ENCODE data around the gene ATAT1. TPM values are rescaled to one million over a fixed set of nuclear protein-coding genes. Genes with fewer than 3 reads are reported as not detected.
"Not testable (repeated sequence)": the region's sequence is repeated elsewhere in the genome, so short reads cannot be mapped to it uniquely, and the experiment has no call there.

ATAT1 gene
- total RNA-seq, 1 donor from 2014 or later = 13.7 TPM

DNA sequence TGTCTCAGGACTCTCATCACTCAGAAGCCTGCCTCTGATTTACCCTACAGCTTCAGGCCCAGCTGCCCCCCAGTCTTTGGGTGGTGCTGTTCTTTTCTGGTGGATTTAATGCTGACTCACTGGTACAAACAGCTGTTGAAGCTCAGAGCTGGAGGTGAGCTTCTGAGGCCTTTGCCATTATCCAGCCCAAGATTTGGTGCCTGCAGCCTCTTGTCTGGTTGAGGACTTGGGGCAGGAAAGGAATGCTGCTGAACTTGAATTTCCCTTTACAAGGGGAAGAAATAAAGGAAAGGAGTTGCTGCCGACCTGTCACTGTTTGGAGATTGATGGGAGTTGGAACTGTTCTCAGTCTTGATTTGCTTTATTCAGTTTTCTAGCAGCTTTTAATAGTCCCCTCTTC lies 35.7 kb upstream of the ATAT1 start:
- H3K36me3 ChIP-seq = peaks cover 55 to 84% of the 10 kb centered on the region in 2 donors
- no peaks in the 10 kb centered on the region for H3K27me3 ChIP-seq
- H3K4me3 ChIP-seq = no peak overlapping the region
- intact Hi-C loops (cut with DNase I) = no loop called here
- no peaks in the 10 kb centered on the region for H3K4me1 ChIP-seq
- DNase-seq (ENCODE audit: low spot score in 2 of 2) = no peak
- H3K27ac ChIP-seq = peak overlapping the region in 1 of 2 donors; percentile 11
- H3K9me3 ChIP-seq = no peaks in the 10 kb centered on the region
- TF ChIP-seq, protein P1, sequence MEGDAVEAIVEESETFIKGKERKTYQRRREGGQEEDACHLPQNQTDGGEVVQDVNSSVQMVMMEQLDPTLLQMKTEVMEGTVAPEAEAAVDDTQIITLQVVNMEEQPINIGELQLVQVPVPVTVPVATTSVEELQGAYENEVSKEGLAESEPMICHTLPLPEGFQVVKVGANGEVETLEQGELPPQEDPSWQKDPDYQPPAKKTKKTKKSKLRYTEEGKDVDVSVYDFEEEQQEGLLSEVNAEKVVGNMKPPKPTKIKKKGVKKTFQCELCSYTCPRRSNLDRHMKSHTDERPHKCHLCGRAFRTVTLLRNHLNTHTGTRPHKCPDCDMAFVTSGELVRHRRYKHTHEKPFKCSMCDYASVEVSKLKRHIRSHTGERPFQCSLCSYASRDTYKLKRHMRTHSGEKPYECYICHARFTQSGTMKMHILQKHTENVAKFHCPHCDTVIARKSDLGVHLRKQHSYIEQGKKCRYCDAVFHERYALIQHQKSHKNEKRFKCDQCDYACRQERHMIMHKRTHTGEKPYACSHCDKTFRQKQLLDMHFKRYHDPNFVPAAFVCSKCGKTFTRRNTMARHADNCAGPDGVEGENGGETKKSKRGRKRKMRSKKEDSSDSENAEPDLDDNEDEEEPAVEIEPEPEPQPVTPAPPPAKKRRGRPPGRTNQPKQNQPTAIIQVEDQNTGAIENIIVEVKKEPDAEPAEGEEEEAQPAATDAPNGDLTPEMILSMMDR (IDR thresholded peaks at IDR 0.05) = no peak

DNA sequence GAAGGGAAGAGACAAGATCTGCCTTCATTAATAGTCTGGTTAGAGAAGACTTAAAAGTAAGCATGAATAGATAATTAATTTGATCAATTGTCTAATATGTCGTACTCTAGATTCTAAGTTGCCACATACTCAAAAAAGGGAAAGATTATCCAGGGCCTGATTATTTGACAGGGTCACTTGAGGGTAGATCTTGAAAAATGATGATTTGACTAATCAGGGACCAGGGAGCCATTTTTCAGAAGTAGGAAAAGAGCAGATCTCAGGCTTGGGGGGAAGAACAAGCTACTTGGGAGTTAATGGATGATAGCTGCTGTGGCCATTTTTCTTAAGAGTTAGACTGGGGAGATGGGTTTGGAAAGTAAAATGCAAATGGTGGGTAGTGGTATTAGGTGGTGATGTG lies 34.4 kb upstream of the ATAT1 start:
- no peaks in the 10 kb centered on the region for H3K9me3 ChIP-seq
- no peaks in the 10 kb centered on the region for H3K4me1 ChIP-seq
- no peak overlapping the region for H3K27ac ChIP-seq
- H3K36me3 ChIP-seq = peaks cover 42 to 71% of the 10 kb centered on the region in 2 donors
- H3K4me3 ChIP-seq = no peak overlapping the region
- intact Hi-C loops (cut with DNase I) = no loop called here
- no peaks in the 10 kb centered on the region for H3K27me3 ChIP-seq
- TF ChIP-seq, protein P1 (IDR thresholded peaks at IDR 0.05) = no peak
- DNase-seq (ENCODE audit: low spot score in 2 of 2) = no peak

DNA sequence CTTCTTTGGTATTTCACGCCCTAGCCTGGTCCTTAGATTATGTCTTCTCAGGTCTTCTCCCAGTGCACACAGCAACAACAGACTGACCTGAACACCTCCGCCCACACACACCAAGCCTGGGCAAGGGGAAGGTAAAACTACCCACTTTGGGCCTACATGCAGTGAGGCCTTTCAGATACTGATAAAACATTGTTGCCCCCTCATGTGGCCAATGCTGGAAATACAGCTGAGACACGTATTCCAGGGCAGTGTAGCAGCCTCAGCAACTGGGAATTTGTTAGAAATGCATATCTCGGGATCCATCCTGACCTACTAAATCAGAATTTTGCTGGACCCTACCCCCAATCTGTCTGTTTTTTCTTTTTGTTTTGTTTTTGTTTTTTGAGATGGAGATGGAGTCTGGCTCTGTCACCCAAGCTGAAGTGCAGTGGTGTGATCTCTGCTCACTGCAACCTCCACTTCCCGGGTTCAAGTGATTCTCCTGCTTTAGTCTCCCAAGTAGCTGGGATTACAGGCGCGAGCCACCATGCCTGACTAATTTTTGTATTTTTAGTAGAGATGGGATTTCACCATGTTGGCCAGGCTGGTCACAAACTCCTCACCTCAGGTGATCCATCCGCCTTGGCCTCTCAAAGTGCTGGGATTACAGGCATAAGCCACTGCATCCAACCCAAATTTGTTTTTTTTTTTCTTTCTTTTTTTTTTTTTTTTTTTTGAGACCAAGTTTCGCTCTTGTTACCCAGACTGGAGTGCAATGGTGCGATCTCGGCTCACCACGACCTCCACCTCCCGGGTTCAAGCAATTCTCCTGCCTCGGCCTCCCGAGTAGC lies 29.1 kb upstream of the ATAT1 start:
- intact Hi-C loops (cut with DNase I) = loop anchor here (5.0 kb wide), 1 partner anchor 55 kb away; no protein-coding TSS in a partner anchor
- H3K9me3 ChIP-seq, H3K4me1 ChIP-seq, H3K27ac ChIP-seq, H3K27me3 ChIP-seq, H3K4me3 ChIP-seq: not testable (repeated sequence)
- peak in 1 of 2 donors; percentile 89 for DNase-seq (ENCODE audit: low spot score in 2 of 2)
- H3K36me3 ChIP-seq = peaks cover 23 to 42% of the 10 kb centered on the region in 2 donors
- TF ChIP-seq, protein P1 (IDR thresholded peaks at IDR 0.05) = peak; percentile 66 to 79 (median 67)

DNA sequence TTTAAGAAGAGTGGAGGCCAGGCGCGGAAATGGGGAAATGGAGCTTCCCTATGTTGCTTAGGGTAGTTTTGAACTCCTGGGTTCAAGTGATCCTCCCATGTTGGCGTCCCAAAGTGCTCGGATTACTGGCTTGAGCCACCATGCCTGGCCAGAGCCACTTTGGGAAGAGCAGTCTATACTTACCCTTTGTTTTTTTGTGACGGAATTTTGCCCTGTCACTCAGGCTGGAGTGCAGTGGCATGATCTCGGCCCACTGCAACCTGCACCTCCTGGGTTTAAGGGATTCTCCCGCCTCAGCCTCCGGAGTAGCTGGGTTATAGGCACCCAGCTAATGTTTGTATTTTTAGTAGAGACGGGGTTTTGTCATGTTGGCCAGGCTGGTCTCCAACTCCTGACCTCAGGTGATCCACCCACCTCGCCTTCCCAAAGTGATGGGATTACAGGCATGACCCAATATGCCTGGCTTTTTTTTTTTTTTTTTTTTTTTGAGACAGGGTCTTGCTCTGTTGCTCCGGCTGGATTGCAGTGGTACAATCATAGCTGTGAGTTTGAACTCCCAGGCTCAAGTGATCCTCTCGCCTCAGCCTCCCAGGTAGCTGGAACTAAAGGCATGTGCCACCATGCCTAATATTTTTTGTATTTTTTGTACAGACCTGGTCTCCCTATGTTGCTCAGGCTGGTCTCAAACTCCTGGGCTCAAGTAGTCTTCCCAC lies 27.6 kb upstream of the ATAT1 start:
- no peaks in the 10 kb centered on the region for H3K9me3 ChIP-seq
- DNase-seq (ENCODE audit: low spot score in 2 of 2) = no peak
- no peaks in the 10 kb centered on the region for H3K4me1 ChIP-seq
- intact Hi-C loops (cut with DNase I) = loop anchor here (5.0 kb wide), 1 partner anchor 57 kb away; no protein-coding TSS in a partner anchor
- H3K27ac ChIP-seq = no peak overlapping the region
- H3K27me3 ChIP-seq = no peaks in the 10 kb centered on the region
- no peak overlapping the region for H3K4me3 ChIP-seq
- TF ChIP-seq, protein P1 (IDR thresholded peaks at IDR 0.05) = no peak
- H3K36me3 ChIP-seq = peaks cover 38 to 50% of the 10 kb centered on the region in 2 donors

DNA sequence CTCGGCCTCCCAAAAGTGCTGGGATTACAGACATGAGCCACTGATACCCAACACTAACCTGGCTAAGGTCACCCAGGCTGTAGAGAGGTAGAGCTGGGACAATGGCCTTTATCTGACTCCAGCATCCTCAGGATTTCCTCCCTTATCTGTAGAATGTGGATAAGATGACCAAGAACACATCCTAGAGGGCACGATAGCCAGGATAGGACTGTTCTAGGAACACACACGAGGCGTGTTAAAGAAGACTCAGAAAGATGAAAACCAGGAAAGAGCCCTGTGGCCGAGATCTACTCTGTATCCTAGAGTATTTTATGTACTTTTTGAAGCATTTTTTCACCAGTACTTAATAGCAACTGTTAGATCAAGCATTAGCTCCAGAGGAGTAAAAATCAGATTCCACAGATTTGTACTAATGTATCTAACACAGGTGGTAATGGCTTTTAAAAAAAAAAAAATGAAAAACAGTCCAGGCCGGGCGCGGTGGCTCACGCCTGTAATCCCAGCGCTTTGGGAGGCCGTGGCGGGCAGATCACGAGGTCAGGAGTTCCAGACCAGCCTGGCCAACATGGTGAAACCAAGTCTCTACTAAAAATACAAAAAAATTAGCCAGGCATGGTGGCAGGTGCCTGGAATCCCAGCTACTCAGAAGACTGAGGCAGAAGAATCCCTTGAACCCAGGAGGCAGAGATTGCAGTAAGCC lies 26.9 kb upstream of the ATAT1 start:
- TF ChIP-seq, protein P1 (IDR thresholded peaks at IDR 0.05) = no peak
- Histone ChIP-seq H3K9me3 (no peaks in the 10 kb centered on the region), H3K36me3 (peaks cover 45 to 50% of the 10 kb centered on the region in 2 donors), H3K4me3 (no peak overlapping the region), H3K27ac (no peak overlapping the region), H3K4me1 (no peaks in the 10 kb centered on the region), H3K27me3 (no peaks in the 10 kb centered on the region)
- no peak for DNase-seq (ENCODE audit: low spot score in 2 of 2)
- intact Hi-C loops (cut with DNase I) = loop anchor here (5.0 kb wide), 1 partner anchor 57 kb away; no protein-coding TSS in a partner anchor

All from ascending aorta (tissue), 2 donors.